Measurements from ENCODE around the gene GATAD1.
"Not testable (repeated sequence)": the region's sequence is repeated elsewhere in the genome, so short reads cannot be mapped to it uniquely, and the experiment has no call there.

The GATAD1 gene

DNA sequence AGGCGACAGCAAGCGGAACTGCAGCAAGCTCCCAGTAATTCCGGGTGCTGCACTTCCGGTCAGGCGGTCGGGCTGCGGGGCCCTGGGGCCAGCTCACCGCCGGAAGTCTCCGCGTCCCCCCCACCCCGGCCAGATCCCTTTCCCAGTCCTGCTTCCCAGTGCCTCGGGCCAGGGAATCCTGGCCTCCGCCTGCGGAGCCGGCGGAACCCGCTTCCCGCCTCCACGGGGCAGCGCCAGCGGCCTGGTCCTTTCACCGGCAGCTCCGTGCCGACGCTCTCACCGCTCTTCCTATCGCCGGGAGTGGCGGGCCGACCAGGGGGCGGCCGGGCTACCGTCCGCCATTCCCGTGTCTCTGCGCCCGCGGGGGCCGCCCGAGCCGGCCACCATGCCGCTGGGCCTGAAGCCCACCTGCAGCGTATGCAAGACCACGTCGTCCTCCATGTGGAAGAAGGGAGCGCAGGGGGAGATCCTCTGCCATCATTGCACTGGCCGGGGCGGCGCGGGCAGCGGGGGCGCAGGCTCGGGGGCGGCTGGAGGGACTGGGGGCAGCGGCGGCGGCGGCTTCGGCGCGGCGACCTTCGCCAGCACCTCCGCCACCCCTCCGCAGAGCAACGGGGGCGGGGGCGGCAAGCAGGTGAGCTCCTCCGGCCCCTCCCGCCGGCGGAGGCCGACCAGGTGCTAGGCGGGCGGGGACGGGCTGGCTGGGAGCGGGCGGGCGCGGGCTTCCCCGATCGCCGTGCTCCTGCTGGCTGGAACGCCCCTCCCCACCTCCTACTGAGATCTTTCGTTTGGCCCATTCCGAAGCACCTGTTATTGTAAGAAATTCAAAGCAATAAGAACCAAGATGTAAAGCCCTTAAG is at the start of gene GATAD1:
GATAD1 (plus strand) TSS at position 138 of the 860 bp plus-strand sequence; CDS start at position 386, 248 bp downstream.
- DNase-seq (ENCODE audit: low spot score) = peak; percentile 92
- peak; percentile 77 for TF ChIP-seq CTCF (IDR thresholded peaks at IDR 0.05; ENCODE audit: extremely low read depth, missing control alignments)

DNA sequence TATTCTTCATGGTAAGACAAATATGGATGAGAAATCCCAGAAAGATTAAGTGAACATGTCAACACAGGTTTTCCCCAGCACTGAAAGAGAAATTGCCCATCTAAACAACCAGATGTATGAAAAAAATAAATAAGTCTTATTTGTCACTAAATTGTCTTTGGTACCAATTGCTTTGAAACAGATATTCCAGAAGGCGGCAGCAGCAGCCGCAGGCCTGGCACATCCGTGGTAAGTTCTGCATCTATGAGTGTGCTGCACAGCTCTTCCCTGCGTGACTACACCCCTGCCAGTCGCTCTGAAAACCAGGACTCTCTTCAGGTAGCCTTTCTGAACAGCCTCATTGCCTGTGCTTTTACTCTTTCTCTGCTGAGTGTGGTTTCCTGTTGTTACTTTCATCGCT is 49.7 kb upstream of the GATAD1 start:
- no peak for TF ChIP-seq CTCF (IDR thresholded peaks at IDR 0.05; ENCODE audit: extremely low read depth, missing control alignments)
- no peak for DNase-seq (ENCODE audit: low spot score)

- no peak for TF ChIP-seq CTCF (IDR thresholded peaks at IDR 0.05; ENCODE audit: extremely low read depth, missing control alignments)
- DNase-seq (ENCODE audit: low spot score) = no peak
These were observed 47.3 kb upstream of the GATAD1 start for GRCh38 chr7:92400013-92400412.

GRCh38 chr7:92402920-92403759 is 44.1 kb upstream of the GATAD1 start:
- no peak for TF ChIP-seq CTCF (IDR thresholded peaks at IDR 0.05; ENCODE audit: extremely low read depth, missing control alignments)
- DNase-seq (ENCODE audit: low spot score) = no peak

DNA sequence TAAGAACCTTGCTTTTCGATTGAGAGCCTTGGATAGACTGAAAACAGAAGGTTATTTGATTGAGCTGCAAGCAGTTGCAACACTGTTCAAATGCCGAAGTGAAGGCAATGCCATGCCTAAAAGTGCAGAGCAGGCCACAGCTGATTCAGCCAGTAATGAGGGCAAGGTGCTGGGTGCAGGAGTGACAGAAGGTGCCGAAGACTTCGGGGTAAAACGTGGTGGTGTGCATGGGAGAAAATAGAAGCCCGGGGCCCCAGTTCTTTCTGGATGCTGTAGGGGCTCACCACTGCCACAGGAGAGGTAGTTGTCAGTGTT is 43.6 kb upstream of the GATAD1 start:
- DNase-seq (ENCODE audit: low spot score) = no peak
- no peak for TF ChIP-seq CTCF (IDR thresholded peaks at IDR 0.05; ENCODE audit: extremely low read depth, missing control alignments)

DNA sequence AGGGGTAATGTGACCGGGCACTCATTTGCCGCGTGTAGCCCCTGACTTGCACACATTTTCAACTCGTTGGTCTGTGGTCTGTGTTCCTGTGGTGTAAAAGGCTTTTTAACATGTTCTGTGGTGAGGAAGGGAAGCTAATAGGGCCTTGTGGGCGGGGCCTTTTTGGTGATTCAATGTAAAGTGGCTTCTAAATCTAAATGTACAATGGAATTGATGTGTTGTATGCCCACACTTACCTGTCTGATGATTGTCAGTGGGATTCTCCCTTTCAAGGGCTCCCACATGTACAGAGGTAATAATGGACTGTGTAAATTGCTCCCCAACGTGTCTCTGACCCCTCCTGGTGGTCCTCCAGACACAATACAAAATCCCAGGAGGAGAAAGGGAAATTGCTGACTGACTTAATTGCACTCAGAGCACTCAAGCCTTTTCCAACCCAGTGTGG is 43.1 kb upstream of the GATAD1 start:
- DNase-seq (ENCODE audit: low spot score) = no peak
- TF ChIP-seq CTCF (IDR thresholded peaks at IDR 0.05; ENCODE audit: extremely low read depth, missing control alignments) = no peak

GRCh38 chr7:92409357-92409756 is 37.9 kb upstream of the GATAD1 start:
- no peak for TF ChIP-seq CTCF (IDR thresholded peaks at IDR 0.05; ENCODE audit: extremely low read depth, missing control alignments)
- no peak for DNase-seq (ENCODE audit: low spot score)

DNA sequence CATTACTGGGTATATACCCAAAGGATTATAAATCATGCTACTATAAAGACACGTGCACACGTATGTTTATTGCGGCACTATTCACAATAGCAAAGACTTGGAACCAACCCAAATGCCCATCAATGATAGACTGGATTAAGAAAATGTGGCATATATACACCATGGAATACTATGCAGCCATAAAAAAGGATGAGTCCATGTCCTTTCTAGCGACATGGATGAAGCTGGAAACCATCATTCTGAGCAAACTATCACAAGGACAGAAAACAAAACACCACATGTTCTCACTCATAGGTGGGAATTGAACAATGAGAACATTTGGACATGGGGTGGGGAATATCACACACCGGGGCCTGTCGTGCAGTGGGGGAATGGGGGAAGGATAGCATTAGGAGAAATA is 37.1 kb upstream of the GATAD1 start:
- not testable (repeated sequence) for DNase-seq (ENCODE audit: low spot score)
